ENCODE measurements around the gene C10orf105.

C10orf105 gene

DNA sequence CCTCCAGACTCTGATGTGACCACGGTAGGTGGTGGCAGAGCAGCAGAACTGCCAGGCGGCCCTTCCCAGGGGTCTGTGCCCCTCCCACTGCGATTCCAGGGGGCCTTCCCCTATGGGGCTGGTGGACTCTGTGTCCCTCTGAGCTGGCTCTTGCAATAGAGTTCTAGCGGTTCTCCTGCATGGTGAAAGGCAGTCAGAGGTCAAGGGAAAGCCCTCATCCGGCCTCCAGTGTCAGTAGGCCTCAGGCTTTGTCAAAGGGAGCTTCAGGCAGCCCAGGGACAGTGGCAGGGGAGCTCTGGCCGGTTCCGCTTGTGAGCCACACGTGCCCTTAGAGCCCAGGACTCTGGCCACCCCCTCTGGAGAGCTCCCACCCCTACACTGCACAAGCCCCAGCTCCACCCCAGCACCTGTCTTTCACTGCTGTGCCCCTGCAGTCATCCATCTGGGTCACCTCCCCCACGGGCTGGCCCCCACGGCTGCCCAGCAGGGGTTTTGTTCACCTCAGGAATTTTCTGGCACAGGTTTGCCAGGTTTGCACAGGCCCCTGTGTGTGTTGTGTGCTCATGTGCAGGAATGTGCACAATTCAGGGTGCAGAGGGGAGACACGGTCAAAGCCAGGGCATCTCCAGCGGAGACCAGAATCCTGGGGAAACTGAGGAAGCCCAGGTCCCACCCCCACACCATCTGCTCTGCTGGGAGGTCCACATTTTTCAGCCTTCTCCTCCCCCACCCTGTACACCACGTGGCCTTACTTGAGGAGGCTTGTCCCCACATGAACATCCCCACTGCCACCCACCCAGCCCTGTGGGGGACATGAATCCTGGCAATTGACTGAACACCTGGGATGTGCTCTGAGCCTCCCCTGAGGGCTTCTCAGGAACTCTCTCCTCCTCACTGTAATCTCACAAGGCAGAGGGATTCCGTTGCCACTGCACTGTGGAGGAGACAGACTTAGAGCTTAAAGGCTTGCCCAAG is 23.8 kb downstream of the C10orf105 start:
- TF ChIP-seq TAF1 (IDR thresholded peaks at IDR 0.05; ENCODE audit: borderline replicate concordance, insufficient read depth, low read length) (no peak), POLR2AphosphoS5 (IDR thresholded peaks at IDR 0.05; ENCODE audit: low read depth, low read length) (no peak), SIN3A (IDR thresholded peaks at IDR 0.05; ENCODE audit: borderline replicate concordance, insufficient read depth, low read length) (no peak), REST (IDR thresholded peaks at IDR 0.05; ENCODE audit: insufficient read depth in 1 of 2, low read depth in 2 of 2, low read length in 2 of 2) (no peak), FOXP2 (optimal IDR thresholded peaks at IDR 0.05; ENCODE audit: borderline replicate concordance, extremely low read depth, extremely low read length, insufficient read depth) (no peak)

DNA sequence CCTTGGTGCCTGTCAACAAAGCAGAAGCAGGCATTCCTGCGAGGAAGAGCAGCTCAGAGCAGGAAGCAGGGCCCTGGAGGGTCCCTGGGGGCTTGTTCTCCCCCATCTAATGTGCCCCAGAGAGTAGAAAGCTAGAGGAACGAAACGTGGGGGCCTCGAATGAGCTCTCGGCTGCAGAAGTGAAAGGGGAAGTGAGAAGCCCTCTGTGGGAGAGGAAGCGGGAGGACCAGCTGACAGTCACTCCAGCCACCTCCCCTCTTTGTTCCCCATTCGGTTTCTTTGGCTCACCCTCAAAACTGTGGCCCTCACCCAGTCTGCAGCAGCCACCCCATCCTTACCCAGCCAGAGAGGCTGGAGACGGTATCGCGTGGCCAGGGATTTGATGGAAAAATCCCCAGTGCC is 25.0 kb downstream of the C10orf105 start:
- TF ChIP-seq SIN3A (IDR thresholded peaks at IDR 0.05; ENCODE audit: borderline replicate concordance, insufficient read depth, low read length) (no peak), TAF1 (IDR thresholded peaks at IDR 0.05; ENCODE audit: borderline replicate concordance, insufficient read depth, low read length) (no peak), REST (IDR thresholded peaks at IDR 0.05; ENCODE audit: insufficient read depth in 1 of 2, low read depth in 2 of 2, low read length in 2 of 2) (no peak), FOXP2 (optimal IDR thresholded peaks at IDR 0.05; ENCODE audit: borderline replicate concordance, extremely low read depth, extremely low read length, insufficient read depth) (no peak), POLR2AphosphoS5 (IDR thresholded peaks at IDR 0.05; ENCODE audit: low read depth, low read length) (no peak)

- TF ChIP-seq FOXP2 (optimal IDR thresholded peaks at IDR 0.05; ENCODE audit: borderline replicate concordance, extremely low read depth, extremely low read length, insufficient read depth) = no peak
- no peak for TF ChIP-seq REST (IDR thresholded peaks at IDR 0.05; ENCODE audit: insufficient read depth in 1 of 2, low read depth in 2 of 2, low read length in 2 of 2)
- no peak for TF ChIP-seq TAF1 (IDR thresholded peaks at IDR 0.05; ENCODE audit: borderline replicate concordance, insufficient read depth, low read length)
- TF ChIP-seq SIN3A (IDR thresholded peaks at IDR 0.05; ENCODE audit: borderline replicate concordance, insufficient read depth, low read length) = no peak
- TF ChIP-seq POLR2AphosphoS5 (IDR thresholded peaks at IDR 0.05; ENCODE audit: low read depth, low read length) = no peak
These were observed 25.5 kb downstream of the C10orf105 start for GRCh38 chr10:71694039-71694501.

DNA sequence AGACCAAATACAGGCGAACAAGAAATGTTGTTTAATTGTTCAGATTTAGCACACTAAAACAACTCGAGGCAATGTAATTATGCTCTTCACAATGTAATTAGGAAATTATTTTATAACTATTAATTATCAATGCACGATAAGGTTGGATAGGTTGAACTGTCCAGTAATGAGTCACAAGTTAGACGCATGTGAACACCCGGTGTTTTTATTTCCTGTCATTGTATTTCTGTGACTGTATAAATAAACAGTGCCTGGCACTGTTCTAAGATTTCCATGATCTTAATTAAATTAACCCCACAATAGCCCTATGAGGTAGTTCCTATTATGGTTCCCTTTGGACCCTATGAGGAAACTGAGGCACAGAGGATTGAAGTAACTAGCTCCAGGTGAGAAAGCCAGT is 26.2 kb downstream of the C10orf105 start:
- TF ChIP-seq POLR2AphosphoS5 (IDR thresholded peaks at IDR 0.05; ENCODE audit: low read depth, low read length) = no peak
- TF ChIP-seq FOXP2 (optimal IDR thresholded peaks at IDR 0.05; ENCODE audit: borderline replicate concordance, extremely low read depth, extremely low read length, insufficient read depth) = no peak
- no peak for TF ChIP-seq TAF1 (IDR thresholded peaks at IDR 0.05; ENCODE audit: borderline replicate concordance, insufficient read depth, low read length)
- no peak for TF ChIP-seq SIN3A (IDR thresholded peaks at IDR 0.05; ENCODE audit: borderline replicate concordance, insufficient read depth, low read length)

GRCh38 chr10:71692598-71693306 is 26.8 kb downstream of the C10orf105 start:
- TF ChIP-seq POLR2AphosphoS5 (IDR thresholded peaks at IDR 0.05; ENCODE audit: low read depth, low read length) (no peak), TAF1 (IDR thresholded peaks at IDR 0.05; ENCODE audit: borderline replicate concordance, insufficient read depth, low read length) (no peak), REST (IDR thresholded peaks at IDR 0.05; ENCODE audit: insufficient read depth in 1 of 2, low read depth in 2 of 2, low read length in 2 of 2) (no peak), FOXP2 (optimal IDR thresholded peaks at IDR 0.05; ENCODE audit: borderline replicate concordance, extremely low read depth, extremely low read length, insufficient read depth) (no peak), SIN3A (IDR thresholded peaks at IDR 0.05; ENCODE audit: borderline replicate concordance, insufficient read depth, low read length) (no peak)
